A673 (cell line): ENCODE results near the gene ZBTB12. TPM values are rescaled to one million over a fixed set of nuclear protein-coding genes. Genes with fewer than 3 reads are reported as not detected.

Source experiments
- BruUV-seq: library from RNA; stranded (reverse); fragments of 400-500 nt; replicated peaks from 2 replicates; lab custom pipeline; 2021; lab: Mats Ljungman, UMichigan
- CTCF ChIA-PET: fragments of 300-600 bp; sonication (Branson Sonifier 250); formaldehyde crosslinking; loops from one replicate; lab custom pipeline; 2022; ENCODE audit warnings: antibody characterized with exemption; lab: Charles Lee
- POLR2A ChIA-PET: fragments of 300-600 bp; sonication (Branson Sonifier 250); formaldehyde crosslinking; loops from one replicate; lab custom pipeline; 2022; ENCODE audit warnings: antibody characterized with exemption; ENCODE audit not compliant: low non-redundant PET; lab: Charles Lee
- DNase-seq: peaks from one replicate; pipeline ENCODE4 v3.0.0-alpha.2; 2015; ENCODE audit warnings: low spot score
- H3K27ac ChIP-seq: fragments of 200-600 bp; sonication (generic); 2 replicates; pipeline ENCODE4 v1.5.1; 2016; ENCODE audit warnings: mixed run types, low read depth, mild to moderate bottlenecking, mixed read lengths, antibody characterized with exemption, low read length; ENCODE audit not compliant: poor library complexity, severe bottlenecking
- H3K27me3 ChIP-seq: fragments of 200-600 bp; sonication (generic); replicated peaks from 2 replicates; pipeline ENCODE4 v1.6.1; 2017; ENCODE audit warnings: mixed run types, low read depth, mild to moderate bottlenecking, mixed read lengths, antibody characterized with exemption, low read length; ENCODE audit not compliant: insufficient read depth, poor library complexity
- H3K36me3 ChIP-seq: fragments of 200-600 bp; sonication (generic); 2 replicates; pipeline ENCODE4 v1.6.1; 2016; ENCODE audit warnings: mixed run types, mild to moderate bottlenecking, mixed read lengths, antibody characterized with exemption, low read length; ENCODE audit not compliant: insufficient read depth, poor library complexity, severe bottlenecking
- H3K4me1 ChIP-seq: fragments of 200-600 bp; sonication (generic); 2 replicates; pipeline ENCODE4 v1.6.1; 2017; ENCODE audit warnings: mixed run types, mild to moderate bottlenecking, mixed read lengths, antibody characterized with exemption, low read length; ENCODE audit not compliant: insufficient read depth, poor library complexity, severe bottlenecking
- H3K4me3 ChIP-seq: fragments of 200-600 bp; sonication (generic); 2 replicates; pipeline ENCODE4 v1.5.1; 2016; ENCODE audit warnings: low read depth, mixed run types, mild to moderate bottlenecking, mixed read lengths, low read length; ENCODE audit not compliant: poor library complexity, severe bottlenecking
- H3K9me3 ChIP-seq: fragments of 200-600 bp; sonication (generic); 2 replicates; pipeline ENCODE4 v1.6.1; 2016; ENCODE audit warnings: mixed run types, low read depth, mild to moderate bottlenecking, mixed read lengths, antibody characterized with exemption, low read length; ENCODE audit not compliant: poor library complexity, severe bottlenecking
- EZH2 ChIP-seq: fragments of 200-600 bp; sonication (generic); IDR thresholded peaks from 2 replicates; pipeline ENCODE4 v1.6.1; 2017; ENCODE audit warnings: borderline replicate concordance, low read depth, mild to moderate bottlenecking, mixed read lengths, antibody characterized with exemption, low read length; ENCODE audit not compliant: poor library complexity, severe bottlenecking
- intact Hi-C: fragments of 100-400 bp; cut with micrococcal nuclease; formaldehyde crosslinking; loops from one replicate; pipeline ENCODE4 v1.10.0; 2022; ENCODE audit not compliant: unreplicated experiment
- total RNA-seq: library from RNA; stranded (reverse); gene quantifications from 2 replicates; pipeline ENCODE4 v1.2.3, GENCODE V29; 2021
- TF ChIP-seq, protein P1 (sequence below): fragments of 300-800, 200-600 bp; sonication (generic); conservative IDR thresholded peaks from 2 replicates; pipeline ENCODE4 v1.5.1; 2017; ENCODE audit warnings: low read depth, mild to moderate bottlenecking, antibody characterized with exemption, low read length, moderate library complexity, mixed read lengths

The ZBTB12 gene
- total RNA-seq, 1 experiment from 2014 or later = 21.3 TPM

DNA sequence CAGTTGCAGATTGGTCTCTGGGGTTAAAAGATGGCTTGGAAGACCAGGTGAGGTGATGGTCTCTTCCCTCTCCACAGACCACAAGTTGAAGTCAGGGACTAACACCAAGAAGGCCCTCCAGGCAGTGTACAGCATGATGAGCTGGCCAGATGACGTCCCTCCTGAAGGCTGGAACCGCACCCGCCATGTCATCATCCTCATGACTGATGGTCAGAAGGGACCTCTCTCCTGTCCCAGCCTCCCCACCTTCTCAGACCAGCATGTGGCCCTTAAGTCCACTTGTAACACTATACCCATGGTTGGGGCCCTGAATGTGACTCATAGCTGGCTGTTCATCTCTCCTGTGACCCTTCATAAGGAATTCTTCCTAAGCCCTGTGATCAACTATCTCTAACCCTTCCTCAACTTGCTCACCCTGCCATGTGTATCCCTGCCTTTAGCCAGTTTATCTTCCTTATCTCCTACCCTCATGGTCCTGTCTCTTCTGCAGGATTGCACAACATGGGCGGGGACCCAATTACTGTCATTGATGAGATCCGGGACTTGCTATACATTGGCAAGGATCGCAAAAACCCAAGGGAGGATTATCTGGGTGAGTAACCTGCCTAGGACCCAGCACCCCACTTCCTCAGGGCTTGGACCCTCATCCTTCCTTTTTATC lies 47.0 kb upstream of the ZBTB12 start:
- no peaks in the 10 kb centered on the region for H3K27me3 ChIP-seq
- no peak for DNase-seq
- intact Hi-C loops = no loop called here
- no peak for TF ChIP-seq EZH2
- TF ChIP-seq, protein P1, sequence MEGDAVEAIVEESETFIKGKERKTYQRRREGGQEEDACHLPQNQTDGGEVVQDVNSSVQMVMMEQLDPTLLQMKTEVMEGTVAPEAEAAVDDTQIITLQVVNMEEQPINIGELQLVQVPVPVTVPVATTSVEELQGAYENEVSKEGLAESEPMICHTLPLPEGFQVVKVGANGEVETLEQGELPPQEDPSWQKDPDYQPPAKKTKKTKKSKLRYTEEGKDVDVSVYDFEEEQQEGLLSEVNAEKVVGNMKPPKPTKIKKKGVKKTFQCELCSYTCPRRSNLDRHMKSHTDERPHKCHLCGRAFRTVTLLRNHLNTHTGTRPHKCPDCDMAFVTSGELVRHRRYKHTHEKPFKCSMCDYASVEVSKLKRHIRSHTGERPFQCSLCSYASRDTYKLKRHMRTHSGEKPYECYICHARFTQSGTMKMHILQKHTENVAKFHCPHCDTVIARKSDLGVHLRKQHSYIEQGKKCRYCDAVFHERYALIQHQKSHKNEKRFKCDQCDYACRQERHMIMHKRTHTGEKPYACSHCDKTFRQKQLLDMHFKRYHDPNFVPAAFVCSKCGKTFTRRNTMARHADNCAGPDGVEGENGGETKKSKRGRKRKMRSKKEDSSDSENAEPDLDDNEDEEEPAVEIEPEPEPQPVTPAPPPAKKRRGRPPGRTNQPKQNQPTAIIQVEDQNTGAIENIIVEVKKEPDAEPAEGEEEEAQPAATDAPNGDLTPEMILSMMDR = no peak
- no peak overlapping the region for H3K4me3 ChIP-seq
- CTCF ChIA-PET = interaction anchor here (0.6 kb wide), 1 partner anchor 28 kb away, joined by 6 read pairs; no protein-coding TSS in a partner anchor
- H3K9me3 ChIP-seq = no peaks in the 10 kb centered on the region
- BruUV-seq = no TSS peak
- no peaks in the 10 kb centered on the region for H3K4me1 ChIP-seq
- POLR2A ChIA-PET = no interaction called here
- no peak overlapping the region for H3K27ac ChIP-seq
- peaks cover 25% of the 10 kb centered on the region for H3K36me3 ChIP-seq

DNA sequence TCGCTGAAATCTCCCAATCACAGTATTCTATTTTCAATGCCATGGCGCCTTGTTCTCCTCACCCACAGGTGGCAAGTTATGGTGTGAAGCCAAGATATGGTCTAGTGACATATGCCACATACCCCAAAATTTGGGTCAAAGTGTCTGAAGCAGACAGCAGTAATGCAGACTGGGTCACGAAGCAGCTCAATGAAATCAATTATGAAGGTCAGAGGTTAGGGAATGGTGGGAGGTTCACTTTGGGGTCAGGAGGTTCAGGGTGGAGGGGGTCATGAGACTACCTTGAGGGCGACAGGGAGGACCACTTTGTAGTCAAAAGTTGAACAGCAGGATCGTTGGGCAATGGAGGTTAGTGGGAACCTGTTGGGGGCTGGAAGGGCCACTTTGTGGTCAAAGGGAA lies 46.4 kb upstream of the ZBTB12 start:
- H3K27ac ChIP-seq = no peak overlapping the region
- no TSS peak for BruUV-seq
- H3K9me3 ChIP-seq = no peaks in the 10 kb centered on the region
- no peak overlapping the region for H3K4me3 ChIP-seq
- H3K27me3 ChIP-seq = no peaks in the 10 kb centered on the region
- peaks cover 19% of the 10 kb centered on the region for H3K36me3 ChIP-seq
- CTCF ChIA-PET = no interaction called here
- no peaks in the 10 kb centered on the region for H3K4me1 ChIP-seq
- intact Hi-C loops = no loop called here
- no peak for DNase-seq
- POLR2A ChIA-PET = no interaction called here
- no peak for TF ChIP-seq EZH2
- TF ChIP-seq, protein P1 = no peak

DNA sequence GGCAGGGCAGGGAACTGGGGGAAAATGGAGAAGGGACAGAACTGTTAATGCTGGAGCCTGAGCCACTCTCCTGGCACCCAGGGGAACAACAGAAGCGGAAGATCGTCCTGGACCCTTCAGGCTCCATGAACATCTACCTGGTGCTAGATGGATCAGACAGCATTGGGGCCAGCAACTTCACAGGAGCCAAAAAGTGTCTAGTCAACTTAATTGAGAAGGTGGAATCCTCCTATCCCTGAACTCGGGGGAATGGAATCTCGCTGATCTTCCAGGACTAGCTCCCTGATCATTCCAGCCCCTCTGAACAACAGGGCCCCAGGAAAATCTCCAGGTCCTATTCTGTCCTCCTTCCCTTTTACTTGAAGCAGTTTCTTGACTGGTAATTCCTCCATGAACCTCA lies 46.0 kb upstream of the ZBTB12 start:
- CTCF ChIA-PET = no interaction called here
- POLR2A ChIA-PET = no interaction called here
- Histone ChIP-seq H3K4me3 (no peak overlapping the region), H3K9me3 (no peaks in the 10 kb centered on the region), H3K27me3 (no peaks in the 10 kb centered on the region), H3K27ac (no peak overlapping the region), H3K4me1 (no peaks in the 10 kb centered on the region), H3K36me3 (peaks cover 15% of the 10 kb centered on the region)
- no peak for TF ChIP-seq EZH2
- TF ChIP-seq, protein P1 = no peak
- intact Hi-C loops = no loop called here
- BruUV-seq = no TSS peak
- DNase-seq = no peak
